Fibroblast of pulmonary artery (primary cell): ENCODE measurements around the gene CASZ1.

ENCODE experiments used
- DNase-seq: peaks from one replicate; pipeline ENCODE4 v3.0.0-alpha.2; 2010; ENCODE audit warnings: low read depth
- H3K4me3 ChIP-seq: replicated peaks from 2 replicates; pipeline ENCODE4 v1.5.1; 2011; ENCODE audit warnings: low read depth, mild to moderate bottlenecking, control low read depth, low read length, moderate library complexity
- CTCF ChIP-seq: IDR thresholded peaks from 2 replicates; pipeline ENCODE4 v1.5.1; 2011; ENCODE audit warnings: mild to moderate bottlenecking, control low read depth, low read length, inconsistent platforms; ENCODE audit errors: missing control alignments

CASZ1 gene

GRCh38 chr1:10794724-10795275, 1.6 kb downstream of the CASZ1 start:
- no peak for TF ChIP-seq CTCF
- DNase-seq = no peak
- peak overlapping the region; percentile 29 for H3K4me3 ChIP-seq

GRCh38 chr1:10793129-10793651, 3.3 kb downstream of the CASZ1 start:
- no peak for TF ChIP-seq CTCF

GRCh38 chr1:10791105-10791951, 5.1 kb downstream of the CASZ1 start:
- no peak for TF ChIP-seq CTCF
- no peak overlapping the region for H3K4me3 ChIP-seq
- DNase-seq = no peak

More at GRCh38 chr1:10793129-10793651, 3.3 kb downstream of the CASZ1 start:
- no peak overlapping the region for H3K4me3 ChIP-seq
- DNase-seq = peak; percentile 11

- no peak for TF ChIP-seq CTCF
- no peak overlapping the region for H3K4me3 ChIP-seq
- DNase-seq = no peak
These were observed 6.4 kb downstream of the CASZ1 start for GRCh38 chr1:10789803-10790702.

- TF ChIP-seq CTCF = no peak
- DNase-seq = no peak
- no peak overlapping the region for H3K4me3 ChIP-seq
These were observed 7.2 kb downstream of the CASZ1 start for GRCh38 chr1:10789047-10789791.

- no peak for DNase-seq
- peak; percentile 9 for TF ChIP-seq CTCF
- no peak overlapping the region for H3K4me3 ChIP-seq
These were observed 7.8 kb downstream of the CASZ1 start for GRCh38 chr1:10788592-10789006.
